ENCODE measurements around the gene RARB.

The RARB gene

DNA sequence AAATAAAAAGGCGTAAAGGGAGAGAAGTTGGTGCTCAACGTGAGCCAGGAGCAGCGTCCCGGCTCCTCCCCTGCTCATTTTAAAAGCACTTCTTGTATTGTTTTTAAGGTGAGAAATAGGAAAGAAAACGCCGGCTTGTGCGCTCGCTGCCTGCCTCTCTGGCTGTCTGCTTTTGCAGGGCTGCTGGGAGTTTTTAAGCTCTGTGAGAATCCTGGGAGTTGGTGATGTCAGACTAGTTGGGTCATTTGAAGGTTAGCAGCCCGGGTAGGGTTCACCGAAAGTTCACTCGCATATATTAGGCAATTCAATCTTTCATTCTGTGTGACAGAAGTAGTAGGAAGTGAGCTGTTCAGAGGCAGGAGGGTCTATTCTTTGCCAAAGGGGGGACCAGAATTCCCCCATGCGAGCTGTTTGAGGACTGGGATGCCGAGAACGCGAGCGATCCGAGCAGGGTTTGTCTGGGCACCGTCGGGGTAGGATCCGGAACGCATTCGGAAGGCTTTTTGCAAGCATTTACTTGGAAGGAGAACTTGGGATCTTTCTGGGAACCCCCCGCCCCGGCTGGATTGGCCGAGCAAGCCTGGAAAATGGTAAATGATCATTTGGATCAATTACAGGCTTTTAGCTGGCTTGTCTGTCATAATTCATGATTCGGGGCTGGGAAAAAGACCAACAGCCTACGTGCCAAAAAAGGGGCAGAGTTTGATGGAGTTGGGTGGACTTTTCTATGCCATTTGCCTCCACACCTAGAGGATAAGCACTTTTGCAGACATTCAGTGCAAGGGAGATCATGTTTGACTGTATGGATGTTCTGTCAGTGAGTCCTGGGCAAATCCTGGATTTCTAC, at the start of gene RARB:
Gene RARB, plus strand, starts transcription at position 322 of the 847 bp plus-strand sequence. Its CDS starts 469 bp downstream, at position 791.
- DNase-seq (ENCODE audit: low read depth), result no peak

DNA sequence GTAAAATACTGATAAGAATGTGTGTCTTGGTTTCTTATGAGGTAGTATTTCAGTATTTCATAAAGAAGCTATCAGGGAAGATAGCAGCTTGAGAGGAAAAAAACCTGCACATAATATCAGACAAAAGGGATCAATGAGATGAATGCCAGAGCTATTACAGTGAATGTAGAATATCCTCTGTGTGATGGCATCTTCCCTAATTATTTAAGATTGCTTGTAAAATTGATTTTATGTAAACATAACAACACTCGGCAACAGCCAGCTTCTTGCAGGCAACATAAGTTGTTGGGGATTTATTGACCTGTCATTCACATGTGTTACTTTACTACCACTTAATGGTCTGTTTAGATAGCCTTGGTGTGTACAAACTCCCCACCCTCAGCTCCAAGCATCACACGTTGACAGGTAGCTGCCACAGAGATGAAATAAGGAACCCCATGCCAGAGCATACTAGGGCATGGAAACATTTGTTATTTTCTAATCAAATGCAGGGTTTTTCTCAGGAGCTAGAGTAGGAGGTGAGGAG, 49.2 kb upstream of the RARB start:
- DNase-seq (ENCODE audit: low read depth), result no peak

DNA sequence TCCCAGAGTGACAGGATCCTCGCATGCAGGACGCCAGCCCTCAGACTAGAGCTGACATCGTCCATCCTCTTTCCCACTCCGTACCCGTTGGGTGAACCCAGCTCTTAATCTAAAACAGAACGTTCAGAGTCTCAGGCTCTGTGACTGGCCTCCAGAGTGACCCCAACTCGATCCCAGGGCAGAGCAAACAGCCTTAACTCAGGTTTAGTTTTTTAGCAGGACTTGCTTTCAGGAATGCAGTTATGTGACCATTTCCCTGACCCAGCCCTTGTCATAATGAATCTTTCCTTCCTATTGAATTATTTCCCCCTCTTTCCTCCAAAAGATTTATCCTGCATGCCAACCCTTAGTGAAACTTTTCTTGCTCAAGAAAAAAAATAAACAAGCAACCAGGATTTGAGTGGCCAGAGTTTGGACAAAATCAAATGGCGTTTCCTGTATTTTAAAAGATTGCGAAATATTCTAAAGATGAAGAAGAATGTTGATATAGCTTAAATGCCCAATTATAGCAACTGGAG, 47.8 kb upstream of the RARB start:
- no peak for DNase-seq (ENCODE audit: low read depth)

DNA sequence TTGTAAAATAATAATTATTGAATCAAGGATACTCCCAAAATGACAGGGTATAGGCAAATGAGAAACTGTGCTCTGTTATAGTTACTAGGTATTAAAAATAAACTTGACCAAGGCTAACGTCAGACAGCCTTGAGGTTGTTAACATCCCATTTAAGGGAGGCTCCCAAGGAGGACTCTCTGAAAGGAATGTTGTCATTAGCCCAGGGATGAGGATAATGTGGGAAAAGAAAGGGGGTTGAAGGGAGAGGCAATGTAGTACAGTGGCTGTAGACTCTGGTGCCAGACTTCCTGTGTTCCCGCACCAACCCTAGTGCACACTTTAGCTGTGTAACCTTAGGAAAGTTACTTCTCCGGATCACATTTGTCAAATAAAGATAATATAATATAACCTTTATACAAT, 47.0 kb upstream of the RARB start:
- no peak for DNase-seq (ENCODE audit: low read depth)

DNA sequence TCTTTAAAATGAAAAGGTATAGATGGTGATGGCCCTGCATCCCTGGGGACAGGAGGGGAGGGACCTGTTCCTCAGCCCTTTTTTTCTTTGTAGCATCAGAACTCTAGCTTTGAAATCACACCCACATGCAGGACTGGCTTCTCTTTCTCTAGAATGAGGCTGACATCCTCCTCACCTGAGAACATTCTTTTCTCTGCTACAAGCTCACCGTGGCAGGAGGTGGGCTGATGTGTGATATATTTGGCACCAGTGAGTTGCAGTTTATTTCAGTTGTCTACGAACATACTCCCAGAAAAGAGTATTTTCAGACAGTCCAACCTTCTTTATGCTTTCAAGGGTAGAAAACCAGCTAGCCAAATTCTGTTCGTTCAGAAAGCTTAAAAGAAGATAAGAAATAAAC, 43.6 kb upstream of the RARB start:
- DNase-seq (ENCODE audit: low read depth), result no peak

DNA sequence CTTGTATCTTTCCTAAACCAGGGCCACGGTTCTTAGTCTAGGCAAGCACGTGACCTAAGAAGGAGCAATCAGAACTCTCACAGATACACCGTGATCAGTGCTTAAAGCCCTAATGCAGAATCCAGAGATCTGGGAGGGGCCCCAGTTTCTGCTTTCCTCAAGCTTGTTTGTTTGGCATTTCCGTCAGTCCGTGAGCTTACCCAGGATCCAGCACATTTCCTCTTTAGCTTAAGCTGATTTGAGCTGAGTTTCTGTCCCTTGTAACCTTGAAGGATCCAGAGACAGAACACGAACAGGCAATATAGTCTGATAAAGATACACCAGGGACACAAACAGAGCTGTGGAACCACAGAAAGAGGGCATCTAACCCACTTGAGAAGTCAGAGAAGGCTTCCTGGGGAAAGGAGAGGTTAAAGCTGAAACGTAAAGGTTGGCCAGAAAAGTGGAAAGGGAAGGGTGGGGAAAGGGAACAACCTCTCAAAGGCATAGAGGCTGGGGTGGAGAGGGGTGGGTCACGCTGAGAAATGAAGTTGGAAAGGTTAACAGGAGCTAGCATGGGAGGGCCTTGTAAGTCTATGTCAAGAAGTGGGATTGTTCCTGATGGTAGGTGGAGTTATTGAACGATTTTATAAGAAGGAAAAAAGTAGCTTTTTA, 42.1 kb upstream of the RARB start:
- no peak for DNase-seq (ENCODE audit: low read depth)

DNA sequence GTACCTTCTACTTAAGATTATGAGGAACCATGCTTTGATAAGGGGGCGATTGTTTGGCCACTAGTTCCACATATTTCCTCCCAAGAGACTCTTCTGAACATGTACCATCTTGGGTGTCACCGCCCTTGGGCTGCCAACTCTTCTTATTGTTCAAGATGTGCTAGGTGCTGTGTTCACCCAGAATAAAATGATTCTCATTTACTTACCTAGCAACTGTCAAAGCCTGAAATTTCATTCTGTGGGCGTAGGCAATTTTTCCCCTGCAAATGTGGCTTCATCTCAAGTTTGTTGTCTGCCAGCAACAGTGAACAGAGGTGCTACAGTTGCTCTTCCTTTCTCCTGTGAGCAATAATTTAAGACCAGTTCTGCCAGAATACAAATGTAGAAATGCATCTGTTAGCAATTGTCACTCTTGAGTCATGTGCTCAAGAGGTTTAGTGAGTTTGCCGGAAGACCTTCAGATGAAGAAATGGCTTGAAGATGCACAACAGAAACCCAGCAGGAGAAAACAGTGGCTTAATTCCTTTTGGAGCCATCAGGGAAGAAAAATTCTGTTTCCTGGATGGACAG, 41.3 kb upstream of the RARB start:
- DNase-seq (ENCODE audit: low read depth), result no peak

DNA sequence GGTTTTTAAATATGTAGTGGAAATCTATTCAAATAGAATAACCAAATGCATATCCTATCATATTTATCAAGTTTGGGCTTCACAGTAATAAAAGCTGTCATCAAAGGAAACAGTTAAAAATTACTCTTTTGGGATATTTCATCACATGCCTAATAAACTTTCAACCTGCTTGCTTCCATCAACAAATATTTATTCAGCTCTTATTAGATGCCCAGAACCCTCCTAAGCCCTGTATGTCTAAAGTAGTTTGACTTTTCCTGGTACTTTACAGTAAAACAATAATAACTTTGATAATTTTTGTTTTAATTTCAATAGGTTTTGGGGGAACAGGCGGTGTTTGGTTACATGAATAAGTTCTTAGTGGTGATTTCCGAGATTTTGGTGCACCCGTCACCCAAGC, 37.5 kb upstream of the RARB start:
- DNase-seq (ENCODE audit: low read depth), result no peak

DNA sequence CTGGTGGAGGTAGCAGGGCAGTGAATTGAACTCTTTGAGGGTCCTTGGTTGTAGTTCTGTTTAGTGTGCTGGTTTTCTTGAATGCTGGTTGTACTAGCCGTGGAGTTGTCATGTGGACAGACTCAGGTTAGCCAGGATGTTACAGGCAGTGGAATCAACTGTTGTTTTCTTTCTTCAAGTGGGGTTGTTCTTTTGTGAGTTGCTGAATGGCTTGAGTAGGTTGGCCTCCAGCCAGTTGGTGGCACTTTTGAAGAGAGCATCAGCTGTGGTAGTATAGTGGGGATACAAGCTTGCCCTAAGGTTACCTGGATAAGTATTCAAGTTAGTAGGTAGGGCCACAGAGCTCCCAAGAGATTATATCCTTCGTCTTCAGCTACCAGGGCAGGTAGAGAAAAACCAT, 31.8 kb upstream of the RARB start:
- no peak for DNase-seq (ENCODE audit: low read depth)

DNA sequence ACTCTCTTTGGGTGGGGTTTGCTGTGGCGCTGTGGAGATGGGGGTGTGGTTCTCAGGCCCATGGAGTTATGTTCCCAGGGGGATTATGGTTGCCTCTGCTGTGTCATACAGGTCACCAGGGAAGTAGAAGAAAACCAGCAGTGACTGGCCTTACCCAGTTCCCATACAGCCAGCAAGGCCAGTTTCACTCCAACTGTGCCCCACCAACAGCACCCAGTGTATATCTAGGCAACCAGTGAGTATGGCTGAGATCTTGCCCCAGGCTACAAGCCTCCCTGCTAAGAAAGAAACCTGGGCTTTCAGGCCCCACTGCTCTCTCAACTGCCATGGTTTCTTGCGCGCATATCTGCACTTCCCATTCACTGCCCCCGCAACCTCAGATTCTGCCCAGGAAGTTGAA, 31.4 kb upstream of the RARB start:
- DNase-seq (ENCODE audit: low read depth), result no peak

DNA sequence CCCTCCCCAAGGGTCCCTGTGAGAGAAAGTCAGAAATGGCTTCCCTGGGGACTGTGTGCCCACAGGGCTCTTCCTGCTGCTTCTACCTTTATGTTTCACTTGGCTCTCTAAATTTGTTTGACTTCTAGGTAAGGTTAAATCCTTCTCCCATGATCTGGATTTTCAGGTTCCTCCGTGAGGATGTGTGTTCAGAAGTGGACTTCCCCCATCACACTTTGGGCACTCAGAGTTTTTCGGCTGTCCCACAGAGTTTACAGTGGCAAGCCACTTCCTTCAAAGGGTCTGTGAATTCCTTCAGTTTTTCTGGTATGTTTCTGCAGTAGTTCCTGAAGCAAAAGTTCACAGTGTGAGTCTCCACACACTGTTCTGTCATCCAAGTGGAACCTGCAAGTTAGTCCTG, 30.9 kb upstream of the RARB start:
- no peak for DNase-seq (ENCODE audit: low read depth)

DNA sequence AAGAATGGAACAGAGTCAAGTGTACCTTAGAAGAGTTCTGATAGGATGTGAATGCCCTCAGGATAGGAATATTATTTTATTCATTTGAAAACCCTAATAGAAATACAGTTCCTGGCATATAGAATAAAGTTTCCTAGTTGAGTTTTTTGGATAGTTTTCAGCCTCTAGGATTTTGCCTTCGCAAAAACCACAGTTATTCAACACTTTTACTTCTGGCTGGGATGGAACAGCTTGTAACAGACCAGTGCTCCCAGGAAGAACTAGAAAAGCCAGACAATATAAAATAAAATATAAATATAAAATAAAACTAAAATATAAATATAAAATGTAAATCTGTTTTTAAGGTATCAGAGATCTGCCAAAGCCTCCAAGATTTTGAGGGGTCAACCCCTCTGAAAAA, 27.5 kb upstream of the RARB start:
- DNase-seq (ENCODE audit: low read depth), result no peak

DNA sequence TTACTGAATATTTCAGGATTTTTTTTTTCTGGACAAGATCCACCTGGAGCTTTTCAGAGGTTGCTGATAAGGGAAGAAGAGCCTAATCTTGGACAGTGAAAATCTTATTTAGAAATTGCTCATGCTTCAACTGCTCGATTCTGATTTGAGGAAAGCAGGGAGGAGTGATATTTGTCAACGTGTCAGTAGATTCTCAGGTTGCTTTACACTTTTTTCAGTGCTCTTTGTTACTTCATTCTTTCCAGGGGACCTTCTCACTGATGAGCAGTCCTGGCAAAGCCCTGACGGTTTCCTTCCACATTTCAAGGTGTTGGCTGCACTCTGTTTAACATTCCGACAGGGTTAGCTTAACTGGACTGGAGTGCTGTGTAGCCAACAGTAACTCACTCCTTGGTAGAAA, 24.1 kb upstream of the RARB start:
- DNase-seq (ENCODE audit: low read depth), result no peak

DNA sequence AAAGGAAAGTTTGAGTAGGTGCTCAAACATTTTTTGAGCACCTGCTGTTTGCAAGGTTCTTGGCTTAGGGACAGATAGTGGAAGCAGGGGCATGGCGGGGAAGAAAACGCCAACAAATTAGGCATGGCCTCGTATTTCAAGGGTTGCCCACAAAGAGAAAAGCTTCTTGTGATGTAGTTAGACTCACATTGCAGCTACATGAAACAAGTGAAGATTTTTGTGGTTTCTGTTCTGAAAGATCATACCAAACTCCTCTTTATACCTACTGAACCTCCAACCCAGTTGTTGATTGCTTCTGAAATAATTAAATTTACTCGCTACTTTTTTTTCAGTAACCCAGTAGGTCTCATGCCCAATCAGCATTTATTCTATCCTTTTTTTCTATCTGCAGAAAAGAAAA, 23.5 kb upstream of the RARB start:
- no peak for DNase-seq (ENCODE audit: low read depth)

DNA sequence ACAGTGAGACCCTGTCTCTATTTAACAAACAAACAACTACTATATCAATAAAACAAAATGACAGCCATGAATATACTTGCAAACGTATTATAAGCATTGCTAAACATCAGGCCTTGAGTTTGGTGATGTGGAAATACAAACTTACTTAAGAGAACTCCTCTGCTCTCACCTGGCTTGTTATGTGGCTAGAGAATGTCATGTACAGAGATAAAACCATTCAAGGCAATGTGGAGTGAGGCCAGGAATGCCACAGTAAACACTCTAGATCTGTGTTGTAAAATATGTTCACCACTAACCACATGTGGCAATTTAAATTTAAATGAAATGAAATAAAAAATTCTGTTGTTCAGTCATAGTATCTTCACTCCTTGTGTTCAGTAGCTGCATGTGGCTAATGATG, 22.7 kb upstream of the RARB start:
- no peak for DNase-seq (ENCODE audit: low read depth)

DNA sequence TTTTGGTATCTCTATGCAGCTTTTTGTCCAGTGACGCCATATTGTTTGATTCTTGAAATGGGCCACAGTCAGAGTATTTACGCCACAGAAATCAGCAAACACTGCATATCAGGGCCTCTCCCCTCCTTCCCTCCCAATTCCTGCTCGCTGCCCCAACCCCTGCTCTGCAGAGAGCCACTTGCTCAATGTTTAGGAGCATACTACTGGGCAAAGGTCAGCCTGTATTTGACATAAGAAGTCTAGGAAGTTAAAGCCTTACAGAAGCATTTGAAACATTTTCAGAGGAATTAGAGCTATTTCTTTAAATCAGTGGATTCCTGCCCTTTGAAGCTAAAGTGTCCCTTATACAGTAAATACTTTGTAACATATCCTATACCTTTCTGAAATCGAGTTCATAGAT, 17.4 kb upstream of the RARB start:
- no peak for DNase-seq (ENCODE audit: low read depth)

DNA sequence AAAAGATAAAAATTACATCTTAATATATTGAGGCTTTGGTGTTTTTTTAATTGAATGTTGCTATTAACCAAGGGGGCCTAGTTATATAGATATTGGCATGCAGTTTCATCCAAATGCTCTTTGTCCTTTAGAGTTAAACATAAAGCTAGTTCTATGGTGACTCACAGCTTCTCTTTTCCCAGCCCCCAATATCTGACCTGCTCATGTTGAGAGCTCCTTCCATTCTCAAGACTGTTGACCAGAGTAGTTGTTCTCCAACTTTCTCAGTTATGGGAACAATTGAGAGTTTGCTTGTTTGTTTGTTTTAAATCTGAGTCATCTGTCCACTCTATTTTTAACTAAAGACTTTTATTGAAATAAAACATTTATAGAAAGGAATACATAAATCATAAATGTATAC, 15.8 kb upstream of the RARB start:
- no peak for DNase-seq (ENCODE audit: low read depth)

DNA sequence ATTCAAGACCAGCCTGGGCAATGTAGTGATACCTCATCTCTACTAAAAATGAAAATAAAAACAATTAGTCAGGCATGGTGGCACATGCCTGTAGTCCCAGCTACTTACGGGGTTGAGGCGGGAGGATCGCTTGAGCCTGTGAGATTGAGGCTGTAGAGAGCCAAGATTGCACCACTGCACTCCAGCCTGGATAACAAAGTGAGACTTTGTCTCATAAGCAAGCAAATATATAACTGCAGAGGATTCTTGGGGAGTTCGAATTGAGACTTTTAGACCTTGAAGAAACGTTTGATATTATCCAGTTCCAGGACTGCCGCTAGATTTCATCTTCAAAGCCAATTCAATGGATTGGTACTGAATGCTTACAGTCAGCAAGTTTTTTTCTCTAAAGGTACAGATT, 11.9 kb upstream of the RARB start:
- no peak for DNase-seq (ENCODE audit: low read depth)

DNA sequence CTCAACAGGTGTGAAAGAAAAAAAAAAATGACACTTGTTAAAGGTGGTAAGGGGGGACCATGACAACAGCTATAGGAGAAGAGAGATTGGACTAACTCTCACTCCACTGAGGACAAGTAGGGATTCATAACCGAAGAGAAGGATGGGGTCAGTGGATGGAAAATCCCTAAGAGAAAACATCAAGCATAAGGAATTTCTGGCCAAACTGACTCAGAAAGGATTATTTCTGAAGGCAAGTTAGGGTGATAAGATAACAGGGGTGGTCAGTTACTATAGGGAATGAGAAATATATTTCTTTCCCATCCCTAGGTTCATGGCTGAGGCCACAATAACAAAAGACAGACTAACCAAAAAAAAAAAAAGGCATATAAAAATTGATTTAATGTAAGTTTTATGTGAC, 9.5 kb upstream of the RARB start:
- no peak for DNase-seq (ENCODE audit: low read depth)

DNA sequence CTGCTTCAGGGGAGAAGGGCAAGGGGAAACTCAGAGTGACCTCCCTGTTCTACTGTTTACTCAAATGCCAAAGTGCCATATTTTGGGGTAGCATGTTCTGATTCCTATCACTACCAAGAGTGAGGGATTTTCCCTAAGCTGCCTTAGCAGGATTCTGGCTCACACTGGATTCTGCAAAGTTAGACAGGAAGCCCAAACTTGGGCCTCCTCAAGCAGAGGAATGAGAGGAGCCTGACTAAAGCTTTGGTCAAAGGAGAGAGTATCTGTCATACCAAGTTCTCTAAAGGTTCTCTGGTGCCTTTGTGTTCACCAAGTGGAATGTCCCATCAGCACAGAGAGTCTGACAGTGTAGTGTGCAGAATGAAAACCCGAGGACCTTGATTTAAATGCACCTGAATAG, 8.8 kb upstream of the RARB start:
- DNase-seq (ENCODE audit: low read depth), result no peak

DNA sequence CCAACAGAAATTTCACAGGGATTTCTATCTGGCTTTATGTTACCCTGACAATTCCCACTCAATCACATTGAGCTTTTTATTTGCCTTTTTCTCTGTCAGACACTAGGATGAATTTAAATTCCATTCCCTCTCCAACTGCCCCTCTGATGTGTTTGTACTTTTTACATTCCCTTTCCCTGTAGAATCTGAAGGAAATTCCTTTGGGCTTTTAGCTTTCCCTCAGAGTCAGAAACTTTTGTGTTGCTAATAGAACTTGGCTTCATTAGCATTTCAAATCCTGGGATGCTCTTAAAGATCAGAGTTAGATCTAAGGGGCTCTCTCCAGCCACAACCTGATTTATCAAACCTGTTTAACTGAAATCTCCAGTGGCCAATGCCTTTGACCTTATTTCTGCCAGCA, 7.9 kb upstream of the RARB start:
- no peak for DNase-seq (ENCODE audit: low read depth)

DNA sequence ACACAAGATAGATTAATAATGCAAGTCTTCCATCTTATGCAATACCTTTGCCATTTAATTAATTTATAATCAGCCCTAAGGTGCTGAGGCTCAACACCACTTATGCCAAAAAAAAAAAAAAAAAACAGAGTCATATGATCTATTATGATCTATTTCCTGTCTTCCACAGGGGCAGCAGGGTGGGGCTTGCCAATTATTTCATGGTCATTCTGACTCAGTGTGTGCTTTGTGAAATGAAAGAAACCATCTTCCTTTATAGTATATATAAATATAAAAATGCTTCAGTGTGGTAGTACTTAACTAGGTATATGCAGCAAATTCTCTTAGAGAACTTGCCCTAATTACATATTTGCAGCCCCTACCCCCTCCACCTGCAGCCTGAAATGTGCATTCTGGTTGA, 7.2 kb upstream of the RARB start:
- no peak for DNase-seq (ENCODE audit: low read depth)

DNA sequence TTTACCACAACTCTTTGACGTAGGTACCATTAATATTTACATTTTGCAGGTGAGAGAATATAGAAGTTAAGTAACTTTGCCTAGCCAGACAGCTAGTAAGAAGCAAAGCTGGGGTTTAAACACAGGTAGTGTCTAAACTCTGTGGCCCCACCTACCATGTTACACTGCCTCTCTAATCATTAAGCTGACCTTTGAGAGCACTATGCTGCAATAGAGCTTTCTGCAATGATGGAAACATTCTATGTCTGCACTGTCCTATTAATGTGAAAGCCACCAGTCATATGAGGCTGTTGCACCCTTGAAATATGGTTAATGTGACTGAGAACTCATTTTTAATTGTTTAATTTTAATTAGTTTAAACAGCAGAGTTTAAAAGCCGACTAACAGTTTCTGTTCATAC, 6.3 kb upstream of the RARB start:
- no peak for DNase-seq (ENCODE audit: low read depth)
